ENCODE results near the gene TMEM231. TPM values are rescaled to one million over a fixed set of nuclear protein-coding genes. Genes with fewer than 3 reads are reported as not detected.

The TMEM231 gene
- total RNA-seq, 2 experiments from 2014 or later, result 2.5 TPM

GRCh38 chr16:75529959-75530358, 26.1 kb downstream of the TMEM231 start:
- Histone ChIP-seq H3K27ac (ENCODE audit: low read depth in 1 of 2, low read length in 2 of 2) (no peak overlapping the region), H3K9me3 (ENCODE audit: control insufficient read depth in 1 of 2, insufficient read depth in 1 of 2, low read length in 2 of 2) (peaks cover 0 to 6% of the 10 kb centered on the region in 2 experiments), H3K4me1 (ENCODE audit: insufficient read depth, low read length) (no peaks in the 10 kb centered on the region), H3K4me3 (ENCODE audit: low read length) (no peak overlapping the region), H3K36me3 (ENCODE audit: insufficient read depth, low read length) (no peaks in the 10 kb centered on the region), H3K27me3 (ENCODE audit: control insufficient read depth in 1 of 2, insufficient read depth in 2 of 2, low read length in 2 of 2) (no peaks in the 10 kb centered on the region)
- Mint-ChIP-seq H3K36me3 (ENCODE audit: low read depth) (no peaks in the 10 kb centered on the region), H3K27me3 (no peaks in the 10 kb centered on the region), H3K4me1 (ENCODE audit: low read depth) (no peaks in the 10 kb centered on the region), H3K9me3 (no peaks in the 10 kb centered on the region), H3K27ac (no peak overlapping the region), H3K4me3 (no peak overlapping the region)
- POLR2A ChIA-PET, result no interaction called here
- CTCF ChIA-PET, result no interaction called here
- intact Hi-C loops (cut with DNase I, micrococcal nuclease), result no loop called here
- no peak for ATAC-seq (ENCODE audit: poor library complexity)
- TF ChIP-seq, protein P1, sequence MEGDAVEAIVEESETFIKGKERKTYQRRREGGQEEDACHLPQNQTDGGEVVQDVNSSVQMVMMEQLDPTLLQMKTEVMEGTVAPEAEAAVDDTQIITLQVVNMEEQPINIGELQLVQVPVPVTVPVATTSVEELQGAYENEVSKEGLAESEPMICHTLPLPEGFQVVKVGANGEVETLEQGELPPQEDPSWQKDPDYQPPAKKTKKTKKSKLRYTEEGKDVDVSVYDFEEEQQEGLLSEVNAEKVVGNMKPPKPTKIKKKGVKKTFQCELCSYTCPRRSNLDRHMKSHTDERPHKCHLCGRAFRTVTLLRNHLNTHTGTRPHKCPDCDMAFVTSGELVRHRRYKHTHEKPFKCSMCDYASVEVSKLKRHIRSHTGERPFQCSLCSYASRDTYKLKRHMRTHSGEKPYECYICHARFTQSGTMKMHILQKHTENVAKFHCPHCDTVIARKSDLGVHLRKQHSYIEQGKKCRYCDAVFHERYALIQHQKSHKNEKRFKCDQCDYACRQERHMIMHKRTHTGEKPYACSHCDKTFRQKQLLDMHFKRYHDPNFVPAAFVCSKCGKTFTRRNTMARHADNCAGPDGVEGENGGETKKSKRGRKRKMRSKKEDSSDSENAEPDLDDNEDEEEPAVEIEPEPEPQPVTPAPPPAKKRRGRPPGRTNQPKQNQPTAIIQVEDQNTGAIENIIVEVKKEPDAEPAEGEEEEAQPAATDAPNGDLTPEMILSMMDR (IDR thresholded peaks at IDR 0.05), result no peak
- no peak for DNase-seq

- no peaks in the 10 kb centered on the region for H3K36me3 ChIP-seq (ENCODE audit: insufficient read depth, low read length)
- H3K36me3 Mint-ChIP-seq (ENCODE audit: low read depth), result no peaks in the 10 kb centered on the region
- no peaks in the 10 kb centered on the region for H3K9me3 Mint-ChIP-seq
- no peak overlapping the region for H3K27ac Mint-ChIP-seq
- ChIA-PET CTCF (no interaction called here), POLR2A (no interaction called here)
- no peaks in the 10 kb centered on the region for H3K27me3 ChIP-seq (ENCODE audit: control insufficient read depth in 1 of 2, insufficient read depth in 2 of 2, low read length in 2 of 2)
- intact Hi-C loops (cut with DNase I, micrococcal nuclease), result no loop called here
- H3K27me3 Mint-ChIP-seq, result no peaks in the 10 kb centered on the region
- H3K4me3 Mint-ChIP-seq, result no peak overlapping the region
- peaks cover 0 to 6% of the 10 kb centered on the region in 2 experiments for H3K9me3 ChIP-seq (ENCODE audit: control insufficient read depth in 1 of 2, insufficient read depth in 1 of 2, low read length in 2 of 2)
- no peaks in the 10 kb centered on the region for H3K4me1 Mint-ChIP-seq (ENCODE audit: low read depth)
- H3K4me3 ChIP-seq (ENCODE audit: low read length), result no peak overlapping the region
- H3K4me1 ChIP-seq (ENCODE audit: insufficient read depth, low read length), result no peaks in the 10 kb centered on the region
- H3K27ac ChIP-seq (ENCODE audit: low read depth in 1 of 2, low read length in 2 of 2), result no peak overlapping the region
- no peak for DNase-seq
- TF ChIP-seq, protein P1 (IDR thresholded peaks at IDR 0.05), result no peak
- ATAC-seq (ENCODE audit: poor library complexity), result no peak
Measured at GRCh38 chr16:75529056-75529905, 26.8 kb downstream of the TMEM231 start.

DNA sequence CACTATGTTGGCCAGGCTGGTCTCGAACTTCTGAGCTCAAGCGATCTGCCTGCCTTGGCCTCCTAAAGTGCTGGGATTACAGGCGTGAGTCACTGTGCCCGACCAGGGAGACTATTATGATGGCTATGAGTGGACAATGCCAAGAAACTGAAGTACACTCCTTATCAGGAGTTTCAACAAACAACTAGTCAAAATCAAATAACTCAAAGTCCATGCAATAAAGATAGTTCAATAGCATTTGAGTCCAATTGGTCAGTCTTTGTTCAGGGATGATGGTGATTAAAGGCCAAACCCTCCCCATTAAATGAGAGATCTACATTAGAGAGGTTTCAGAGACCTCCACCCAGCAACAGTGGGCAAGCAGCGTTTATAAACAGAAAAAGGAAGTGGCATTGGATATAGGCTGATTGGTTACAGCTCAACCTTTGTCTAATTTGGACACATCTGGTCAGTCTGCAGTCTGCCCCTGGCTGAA, 28.2 kb downstream of the TMEM231 start:
- H3K27me3 ChIP-seq (ENCODE audit: control insufficient read depth in 1 of 2, insufficient read depth in 2 of 2, low read length in 2 of 2), result no peaks in the 10 kb centered on the region
- no peak overlapping the region for H3K4me3 Mint-ChIP-seq
- H3K27ac ChIP-seq (ENCODE audit: low read depth in 1 of 2, low read length in 2 of 2), result no peak overlapping the region
- H3K9me3 ChIP-seq (ENCODE audit: control insufficient read depth in 1 of 2, insufficient read depth in 1 of 2, low read length in 2 of 2), result peaks cover 0 to 6% of the 10 kb centered on the region in 2 experiments
- ChIA-PET CTCF (no interaction called here), POLR2A (no interaction called here)
- TF ChIP-seq, protein P1 (IDR thresholded peaks at IDR 0.05), result no peak
- H3K36me3 Mint-ChIP-seq (ENCODE audit: low read depth), result no peaks in the 10 kb centered on the region
- H3K9me3 Mint-ChIP-seq, result no peaks in the 10 kb centered on the region
- H3K27me3 Mint-ChIP-seq, result no peaks in the 10 kb centered on the region
- H3K4me1 Mint-ChIP-seq (ENCODE audit: low read depth), result no peaks in the 10 kb centered on the region
- DNase-seq (no peak), ATAC-seq (ENCODE audit: poor library complexity) (no peak)
- no peaks in the 10 kb centered on the region for H3K4me1 ChIP-seq (ENCODE audit: insufficient read depth, low read length)
- H3K27ac Mint-ChIP-seq, result no peak overlapping the region
- no peak overlapping the region for H3K4me3 ChIP-seq (ENCODE audit: low read length)
- H3K36me3 ChIP-seq (ENCODE audit: insufficient read depth, low read length), result no peaks in the 10 kb centered on the region
- intact Hi-C loops (cut with DNase I, micrococcal nuclease), result no loop called here

Measured in CD4-positive, alpha-beta T cell (primary cell).